Peyer's patch (tissue), 4 donors: ENCODE measurements around the gene STXBP1. TPM values are rescaled to one million over a fixed set of nuclear protein-coding genes. Genes with fewer than 3 reads are reported as not detected.

Experiments
- DNase-seq, 3 donors: peaks; one replicate each; pipeline ENCODE4 v3.0.0-alpha.2; 2017 to 2019
- H3K27ac ChIP-seq, 4 donors: fragments of 200-600 bp; sonication (generic); one replicate each; pipeline ENCODE4 v1.5.1; 2016 to 2019
- H3K27me3 ChIP-seq, 2 donors: fragments of 200-600 bp; sonication (generic); one replicate each; pipeline ENCODE4 v1.5.1; 2019
- H3K36me3 ChIP-seq, 3 donors: fragments of 200-600 bp; sonication (generic); one replicate each; pipeline ENCODE4 v1.5.1; 2016 to 2019
- H3K4me1 ChIP-seq, 4 donors: fragments of 200-600 bp; sonication (generic); one replicate each; pipeline ENCODE4 v1.5.1; 2016 to 2019
- H3K4me3 ChIP-seq, 4 donors: fragments of 200-600 bp; sonication (generic); 1 replicate in 3 of 4; 2 replicates in 1 of 4; pipeline ENCODE4 v1.5.1; 2016 to 2019; ENCODE audit warnings: mild to moderate bottlenecking in 1 of 4
- H3K9me3 ChIP-seq, 4 donors: fragments of 200-600 bp; sonication (generic); one replicate each; pipeline ENCODE4 v1.5.1; 2016 to 2019; ENCODE audit warnings: mild to moderate bottlenecking in 1 of 4
- CTCF ChIP-seq, 6 experiments: fragments of 450-650 bp in 4 of 6; fragments of 200-600 bp in 2 of 6; sonication (generic) in 1 of 6; IDR thresholded peaks; one replicate each; pipeline ENCODE4 v1.5.1; 2017 to 2019; ENCODE audit warnings: antibody characterized with exemption in 6 of 6, mild to moderate bottlenecking in 3 of 6, moderate library complexity in 1 of 6
- POLR2A ChIP-seq, 2 donors: fragments of 450-650 bp; IDR thresholded peaks; one replicate each; pipeline ENCODE4 v1.5.1; 2017; ENCODE audit warnings: antibody characterized with exemption in 2 of 2, mild to moderate bottlenecking in 2 of 2, moderate library complexity in 2 of 2
- total RNA-seq, 4 donors: library from RNA; depleted of rRNA; stranded (reverse); fragments of >200 nt; gene quantifications; one replicate each; pipeline ENCODE4 v1.1.0, GENCODE V29; 2016

Gene STXBP1
- total RNA-seq, 4 donors from 2014 or later = 4.4 to 90.8 (median 12.6) TPM

- H3K4me3 ChIP-seq = no peak overlapping the region
These were observed 12.6 kb upstream of the STXBP1 start for GRCh38 chr9:127599550-127599891.

DNA sequence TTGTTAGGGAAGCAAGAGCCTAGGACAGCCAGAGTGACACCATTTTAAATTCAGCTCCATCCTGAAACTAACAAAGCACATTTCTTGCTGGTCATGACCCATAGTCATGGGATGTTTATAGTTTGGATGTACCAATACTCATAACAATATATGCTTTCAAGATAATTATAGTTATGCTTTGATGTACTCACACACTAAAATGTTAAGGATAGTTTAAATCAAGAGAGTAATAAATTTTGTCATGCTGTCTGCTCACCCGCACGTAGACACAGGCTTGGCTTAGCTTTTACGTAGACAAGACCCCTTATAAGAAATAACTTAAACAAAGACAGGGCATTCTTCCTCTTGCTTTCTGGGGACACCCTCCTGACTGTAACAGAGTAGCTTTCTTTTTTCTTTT lies 8.9 kb upstream of the STXBP1 start:
- TF ChIP-seq POLR2A (IDR thresholded peaks at IDR 0.05) (no peak), CTCF (IDR thresholded peaks at IDR 0.05) (no peak)
- Histone ChIP-seq H3K4me1 (peaks cover 0 to 7% (median 3%) of the 10 kb centered on the region in 4 donors), H3K9me3 (no peaks in the 10 kb centered on the region), H3K4me3 (no peak overlapping the region), H3K27ac (no peak overlapping the region), H3K36me3 (no peaks in the 10 kb centered on the region), H3K27me3 (no peaks in the 10 kb centered on the region)
- no peak for DNase-seq

More at GRCh38 chr9:127599550-127599891, 12.6 kb upstream of the STXBP1 start:
- no peak for TF ChIP-seq POLR2A (IDR thresholded peaks at IDR 0.05)
- no peak for TF ChIP-seq CTCF (IDR thresholded peaks at IDR 0.05)
- H3K27me3 ChIP-seq = no peaks in the 10 kb centered on the region
- DNase-seq = no peak
- no peaks in the 10 kb centered on the region for H3K4me1 ChIP-seq
- no peaks in the 10 kb centered on the region for H3K36me3 ChIP-seq
- H3K9me3 ChIP-seq = no peaks in the 10 kb centered on the region
- H3K27ac ChIP-seq = no peak overlapping the region

DNA sequence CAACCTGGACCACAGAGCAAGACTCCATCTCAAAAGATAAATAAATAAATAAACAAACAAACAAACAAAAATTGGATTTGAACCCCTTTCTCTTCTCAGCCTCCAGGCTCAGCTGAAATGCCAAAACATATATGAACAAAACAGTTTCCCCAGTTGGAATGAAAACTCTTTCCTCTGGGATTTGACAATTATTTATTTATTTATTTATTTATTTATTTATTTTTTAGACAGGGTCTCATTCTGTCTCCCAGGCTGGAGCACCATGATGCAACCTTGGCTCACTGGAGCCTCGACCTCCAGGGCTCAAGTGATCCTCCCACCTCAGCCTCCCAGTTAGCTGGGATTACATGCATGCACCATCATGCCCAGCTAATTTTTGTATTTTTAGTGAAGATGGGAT lies 6.0 kb upstream of the STXBP1 start:
- H3K27me3 ChIP-seq = no peaks in the 10 kb centered on the region
- TF ChIP-seq CTCF (IDR thresholded peaks at IDR 0.05) = no peak
- no peak for TF ChIP-seq POLR2A (IDR thresholded peaks at IDR 0.05)
- no peaks in the 10 kb centered on the region for H3K36me3 ChIP-seq
- H3K4me3 ChIP-seq = no peak overlapping the region
- H3K4me1 ChIP-seq = peaks cover 0 to 11% (median 9%) of the 10 kb centered on the region in 4 donors
- no peak overlapping the region for H3K27ac ChIP-seq
- DNase-seq = no peak
- H3K9me3 ChIP-seq = no peaks in the 10 kb centered on the region

DNA sequence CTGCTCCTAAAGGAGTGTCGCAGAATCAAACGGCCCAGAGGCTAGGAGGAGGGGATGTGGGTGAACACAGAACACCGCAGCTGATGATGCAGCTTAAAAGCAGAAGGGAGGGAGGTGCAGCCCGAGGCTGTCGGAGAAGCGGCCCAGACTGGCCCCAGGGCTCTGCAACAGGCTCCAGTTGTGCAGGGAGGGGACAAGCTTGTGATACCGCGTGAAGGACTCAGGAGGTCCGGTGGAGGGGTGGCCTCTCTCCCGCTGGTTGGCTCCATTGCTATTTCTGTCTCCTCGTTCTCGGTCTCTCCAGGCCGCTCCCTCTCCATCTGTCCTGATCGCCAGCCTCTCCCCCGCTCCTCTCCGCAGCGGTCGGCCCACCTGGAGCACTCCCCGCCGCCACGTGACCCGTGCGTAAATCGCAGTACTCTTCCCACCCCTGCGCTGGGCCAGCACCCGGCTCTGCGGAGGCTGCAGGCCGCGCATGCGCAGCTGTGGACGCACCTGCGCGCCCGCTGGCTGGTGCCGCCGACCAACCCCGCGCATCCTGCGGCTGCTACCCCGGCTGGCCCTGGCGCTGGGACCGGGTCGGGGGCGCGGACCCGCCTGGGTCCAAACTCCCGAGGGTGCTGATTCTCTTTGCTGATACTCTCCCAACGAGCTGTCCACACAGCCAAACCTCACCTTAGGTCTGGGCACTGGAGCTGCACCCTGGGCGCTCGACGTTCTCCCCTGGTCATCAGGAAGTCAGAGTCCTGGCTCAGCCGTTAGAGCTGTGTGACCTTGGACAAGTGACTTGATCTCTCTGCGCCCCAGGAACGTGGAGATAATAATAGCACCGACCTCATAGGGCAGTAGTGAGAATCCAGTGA lies 3.7 kb upstream of the STXBP1 start:
- DNase-seq = peak; percentile 71 to 87 (median 74)
- Histone ChIP-seq H3K27ac (peak overlapping the region in 3 of 4 donors; percentile 14 to 38 (median 28)), H3K36me3 (no peaks in the 10 kb centered on the region), H3K27me3 (peaks cover 0 to 5% of the 10 kb centered on the region in 2 donors), H3K4me3 (peak overlapping the region; percentile 36 to 54 (median 41)), H3K4me1 (peaks cover 0 to 15% (median 9%) of the 10 kb centered on the region in 4 donors), H3K9me3 (no peaks in the 10 kb centered on the region)
- TF ChIP-seq POLR2A (IDR thresholded peaks at IDR 0.05) = no peak

DNA sequence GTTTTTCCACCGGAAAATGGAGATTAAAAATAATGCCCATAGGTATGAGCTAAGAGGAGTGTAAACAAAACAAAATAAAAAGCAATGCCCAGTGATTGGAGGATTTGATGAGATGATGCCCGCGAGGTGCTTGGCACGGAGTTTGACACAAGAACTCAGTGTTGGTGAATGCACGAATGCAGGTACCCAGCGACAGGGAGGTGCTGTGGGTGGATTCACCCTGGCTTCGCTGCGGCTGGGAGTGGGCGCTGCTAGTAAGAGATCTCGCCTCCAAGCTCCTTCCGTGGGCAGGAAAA lies 526 bp upstream of the STXBP1 start:
- peak overlapping the region in 3 of 4 donors; percentile 9 to 37 (median 36) for H3K27ac ChIP-seq
- H3K36me3 ChIP-seq = no peaks in the 10 kb centered on the region
- H3K4me3 ChIP-seq = peak overlapping the region; percentile 69 to 89 (median 80)
- H3K9me3 ChIP-seq = no peaks in the 10 kb centered on the region
- no peak for TF ChIP-seq POLR2A (IDR thresholded peaks at IDR 0.05)
- no peak for TF ChIP-seq CTCF (IDR thresholded peaks at IDR 0.05)
- peaks cover 0 to 16% (median 9%) of the 10 kb centered on the region in 4 donors for H3K4me1 ChIP-seq
- H3K27me3 ChIP-seq = peaks cover 0 to 5% of the 10 kb centered on the region in 2 donors
- DNase-seq = no peak

DNA sequence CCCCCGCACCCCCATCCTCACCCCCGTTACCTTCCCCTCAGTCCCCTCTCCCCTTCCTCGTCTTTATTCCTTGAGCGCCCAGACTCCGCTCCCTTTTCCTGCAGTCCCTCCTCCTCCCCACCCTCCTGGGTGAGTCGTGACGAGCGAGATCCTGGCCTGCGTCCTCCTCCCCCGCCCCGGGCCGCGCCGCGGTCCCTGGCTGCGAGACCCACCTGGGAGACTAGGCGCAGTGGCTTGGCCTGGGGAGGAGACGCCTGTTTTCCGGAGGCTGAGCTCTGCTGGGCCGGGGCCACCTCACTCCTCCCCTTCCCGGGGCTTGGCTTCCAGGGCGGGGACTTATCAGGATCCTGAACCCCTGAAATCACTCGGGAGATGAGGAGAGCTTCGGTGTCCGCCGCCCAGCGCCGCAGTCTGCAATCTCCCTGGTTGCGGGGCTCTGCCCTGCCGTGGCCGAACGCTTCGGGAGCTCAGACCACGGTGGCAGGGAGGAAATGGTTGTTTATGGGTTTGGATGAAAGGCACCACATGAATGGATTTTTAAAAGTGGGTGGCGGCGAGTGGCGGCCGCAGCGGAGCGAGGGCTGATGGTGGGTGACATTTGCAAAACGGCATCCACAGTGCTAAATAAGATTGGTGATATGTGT lies 984 bp downstream of the STXBP1 start:
- Histone ChIP-seq H3K27me3 (peaks cover 0 to 5% of the 10 kb centered on the region in 2 donors), H3K36me3 (no peaks in the 10 kb centered on the region), H3K4me1 (peaks cover 0 to 14% (median 6%) of the 10 kb centered on the region in 4 donors), H3K9me3 (no peaks in the 10 kb centered on the region), H3K27ac (peak overlapping the region; percentile 65 to 88 (median 78)), H3K4me3 (peak overlapping the region; percentile 69 to 89 (median 80))
- DNase-seq = peak; percentile 29 to 72 (median 66)
- TF ChIP-seq POLR2A (IDR thresholded peaks at IDR 0.05) = peak in 1 of 2 donors; percentile 25
- no peak for TF ChIP-seq CTCF (IDR thresholded peaks at IDR 0.05)
